Ovary (tissue), 9 donors: ENCODE results near the gene FBXL20. TPM values are rescaled to one million over a fixed set of nuclear protein-coding genes. Genes with fewer than 3 reads are reported as not detected.
"Not testable (repeated sequence)": the region's sequence is repeated elsewhere in the genome, so short reads cannot be mapped to it uniquely, and the experiment has no call there.

Source experiments
- DNase-seq, 5 donors: peaks; one replicate each; pipeline ENCODE4 v3.0.0-alpha.2; 2019 to 2020
- H3K27ac ChIP-seq, 2 donors: fragments of 200-600 bp; one replicate each; pipeline versions ENCODE4 v1.5.1 to v1.8.0; 2019 to 2022
- H3K27me3 ChIP-seq: fragments of 200-600 bp; one replicate; pipeline ENCODE4 v1.8.0; 2022
- H3K36me3 ChIP-seq: fragments of 200-600 bp; sonication (generic); one replicate; pipeline ENCODE4 v1.5.1; 2019
- H3K4me1 ChIP-seq: one replicate; pipeline ENCODE4 v1.8.1; 2013; ENCODE audit warnings: mild to moderate bottlenecking, moderate library complexity; ENCODE audit not compliant: insufficient read depth
- H3K4me3 ChIP-seq: fragments of 200-600 bp; sonication (generic); one replicate; pipeline ENCODE4 v1.5.1; 2017
- H3K9me3 ChIP-seq, 2 donors: fragments of 200-600 bp in 1 of 2; sonication (generic) in 1 of 2; one replicate each; pipeline versions ENCODE4 v1.5.1 to v1.8.1; 2013 to 2019; ENCODE audit warnings: mild to moderate bottlenecking in 1 of 2, moderate library complexity in 1 of 2
- EP300 ChIP-seq: sonication (generic); formaldehyde crosslinking; IDR thresholded peaks from one replicate; pipeline ENCODE4 v1.6.1; 2017; ENCODE audit warnings: antibody characterized with exemption
- POLR2A ChIP-seq: fragments of 450-650 bp; IDR thresholded peaks from one replicate; pipeline ENCODE4 v1.6.1; 2017; ENCODE audit warnings: antibody characterized with exemption, mild to moderate bottlenecking, moderate library complexity
- WGBS, 3 donors: extraction: QIAGEN DNeasy Blood & Tissue Kit in 1 of 3; methylation state at CpG; one replicate each; pipeline versions ENCODE4 v1.1.5 to v1.1.7; 2013 to 2017; 5-methylcytosine and 5-hydroxymethylcytosine counted together
- intact Hi-C, 4 donors: fragments of 100-400 bp; cut with DNase I; formaldehyde crosslinking; loops; one replicate each; pipeline versions ENCODE4 v1.11.0 to v1.15.1; 2022 to 2023
- polyA plus RNA-seq, 2 donors: library from polyadenylated mRNA; stranded (reverse); fragments of 200-250 nt in 1 of 2; fragments of 350-450 nt in 1 of 2; fragmentation: Illumina TruSeq in 1 of 2; extraction: RNeasy Lipid Tissue Mini Kit (QIAGEN cat#74804) in 1 of 2; gene quantifications; one replicate each; pipeline ENCODE4 v1.2.3, GENCODE V29; 2013 to 2014
- total RNA-seq, 7 donors: library from RNA; depleted of rRNA in 2 of 7; stranded (reverse); fragments of >200 nt in 2 of 7; fragmentation: NEBNext Ultra II Directional in 3 of 7; extraction: Animal tissue kit (Norgen Biotek cat#: 25700) in 3 of 7; gene quantifications; one replicate each; pipeline versions ENCODE4 v1.1.0 to v1.2.4, GENCODE V29; 2016 to 2023
- TF ChIP-seq, protein P1 (sequence below), 3 donors: fragments of 450-650 bp in 2 of 3; fragments of 200-600 bp in 1 of 3; IDR thresholded peaks; one replicate each; pipeline versions ENCODE4 v1.5.1 to v1.8.0; 2016 to 2022; ENCODE audit warnings: antibody characterized with exemption in 3 of 3, mild to moderate bottlenecking in 1 of 3
- donor health status: DM: no; HTN: no; CAD: no; lungs with moderate emphysema.
- donor health status: DM: no; HTN: no; CAD: no.
- donor health status: Bipolar disorder and iron deficiency.
- donor health status: DM: yes; HTN: yes; CAD: no.
- donor health status: DM: no; HTN: no; CAD: no.
- donor health status: DM: yes; HTN: yes; CAD: no.

The FBXL20 gene
- total and polyA plus RNA-seq, 9 donors: 4.7 to 25.2 (median 16.6) TPM

GRCh38 chr17:39376434-39376833 is 25.0 kb downstream of the FBXL20 start:
- H3K27me3 ChIP-seq: no peaks in the 10 kb centered on the region
- WGBS, 3 donors: 54 to 87% (median 67%) methylated on average over 2 of the region's 2 CpGs
- no peak overlapping the region for H3K4me3 ChIP-seq
- H3K4me1 ChIP-seq: peaks cover 1% of the 10 kb centered on the region
- no peak for DNase-seq
- no peaks in the 10 kb centered on the region for H3K9me3 ChIP-seq
- TF ChIP-seq, protein P1, sequence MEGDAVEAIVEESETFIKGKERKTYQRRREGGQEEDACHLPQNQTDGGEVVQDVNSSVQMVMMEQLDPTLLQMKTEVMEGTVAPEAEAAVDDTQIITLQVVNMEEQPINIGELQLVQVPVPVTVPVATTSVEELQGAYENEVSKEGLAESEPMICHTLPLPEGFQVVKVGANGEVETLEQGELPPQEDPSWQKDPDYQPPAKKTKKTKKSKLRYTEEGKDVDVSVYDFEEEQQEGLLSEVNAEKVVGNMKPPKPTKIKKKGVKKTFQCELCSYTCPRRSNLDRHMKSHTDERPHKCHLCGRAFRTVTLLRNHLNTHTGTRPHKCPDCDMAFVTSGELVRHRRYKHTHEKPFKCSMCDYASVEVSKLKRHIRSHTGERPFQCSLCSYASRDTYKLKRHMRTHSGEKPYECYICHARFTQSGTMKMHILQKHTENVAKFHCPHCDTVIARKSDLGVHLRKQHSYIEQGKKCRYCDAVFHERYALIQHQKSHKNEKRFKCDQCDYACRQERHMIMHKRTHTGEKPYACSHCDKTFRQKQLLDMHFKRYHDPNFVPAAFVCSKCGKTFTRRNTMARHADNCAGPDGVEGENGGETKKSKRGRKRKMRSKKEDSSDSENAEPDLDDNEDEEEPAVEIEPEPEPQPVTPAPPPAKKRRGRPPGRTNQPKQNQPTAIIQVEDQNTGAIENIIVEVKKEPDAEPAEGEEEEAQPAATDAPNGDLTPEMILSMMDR (IDR thresholded peaks at IDR 0.05): no peak
- TF ChIP-seq EP300: no peak
- TF ChIP-seq POLR2A: no peak
- intact Hi-C loops: no loop called here
- no peaks in the 10 kb centered on the region for H3K36me3 ChIP-seq
- no peak overlapping the region for H3K27ac ChIP-seq

GRCh38 chr17:39367805-39368204 is 33.6 kb downstream of the FBXL20 start:
- H3K27me3 ChIP-seq, H3K36me3 ChIP-seq, H3K27ac ChIP-seq, DNase-seq, H3K9me3 ChIP-seq, H3K4me3 ChIP-seq, H3K4me1 ChIP-seq: not testable (repeated sequence)
- 96 to 99% (median 99%) methylated on average over 4 of the region's 4 CpGs for WGBS, 3 donors
- intact Hi-C loops: loop anchor here in 1 of 4 donors (2.0 kb wide), 1 partner anchor 17 kb away; no protein-coding TSS in a partner anchor

GRCh38 chr17:39365872-39366271 is 35.6 kb downstream of the FBXL20 start:
- Histone ChIP-seq H3K4me3 (peak overlapping the region; percentile 2), H3K27ac (no peak overlapping the region), H3K4me1 (peaks cover 5% of the 10 kb centered on the region), H3K9me3 (no peaks in the 10 kb centered on the region), H3K27me3 (no peaks in the 10 kb centered on the region), H3K36me3 (no peaks in the 10 kb centered on the region)
- WGBS, 3 donors: 15 to 42% (median 17%) methylated on average over 5 of the region's 5 CpGs
- TF ChIP-seq POLR2A (no peak), EP300 (no peak)
- TF ChIP-seq, protein P1 (IDR thresholded peaks at IDR 0.05): no peak
- no peak for DNase-seq
- intact Hi-C loops: no loop called here

- intact Hi-C loops: no loop called here
- Histone ChIP-seq H3K4me3 (no peak overlapping the region), H3K27me3 (no peaks in the 10 kb centered on the region), H3K36me3 (no peaks in the 10 kb centered on the region), H3K27ac (no peak overlapping the region), H3K9me3 (no peaks in the 10 kb centered on the region), H3K4me1 (peaks cover 5% of the 10 kb centered on the region)
- DNase-seq: no peak
- TF ChIP-seq EP300 (no peak), POLR2A (no peak)
- TF ChIP-seq, protein P1 (IDR thresholded peaks at IDR 0.05): no peak
- WGBS, 3 donors: 4 to 12% (median 7%) methylated on average over 4 of the region's 4 CpGs
Observed at GRCh38 chr17:39365242-39365641, 36.2 kb downstream of the FBXL20 start.

GRCh38 chr17:39364236-39365025 is 37.0 kb downstream of the FBXL20 start:
- no peak overlapping the region for H3K27ac ChIP-seq
- 57 to 64% (median 60%) methylated on average over 8 of the region's 8 CpGs for WGBS, 3 donors
- no peaks in the 10 kb centered on the region for H3K27me3 ChIP-seq
- no peaks in the 10 kb centered on the region for H3K9me3 ChIP-seq
- TF ChIP-seq POLR2A (no peak), EP300 (no peak)
- TF ChIP-seq, protein P1 (IDR thresholded peaks at IDR 0.05): no peak
- intact Hi-C loops: no loop called here
- H3K4me1 ChIP-seq: peaks cover 5% of the 10 kb centered on the region
- DNase-seq: no peak
- no peaks in the 10 kb centered on the region for H3K36me3 ChIP-seq
- no peak overlapping the region for H3K4me3 ChIP-seq
